Stimulated activated CD4-positive, alpha-beta T cell treated with anti-CD3 and anti-CD28 coated beads, Interleukin-4, amount 100 ng/mL, for 1 hour (primary cell): Measurements from ENCODE around the gene HEPACAM.

ENCODE experiments used
- DNase-seq: peaks from one replicate; pipeline ENCODE4 v3.0.0-alpha.2; 2020

The HEPACAM gene

DNA sequence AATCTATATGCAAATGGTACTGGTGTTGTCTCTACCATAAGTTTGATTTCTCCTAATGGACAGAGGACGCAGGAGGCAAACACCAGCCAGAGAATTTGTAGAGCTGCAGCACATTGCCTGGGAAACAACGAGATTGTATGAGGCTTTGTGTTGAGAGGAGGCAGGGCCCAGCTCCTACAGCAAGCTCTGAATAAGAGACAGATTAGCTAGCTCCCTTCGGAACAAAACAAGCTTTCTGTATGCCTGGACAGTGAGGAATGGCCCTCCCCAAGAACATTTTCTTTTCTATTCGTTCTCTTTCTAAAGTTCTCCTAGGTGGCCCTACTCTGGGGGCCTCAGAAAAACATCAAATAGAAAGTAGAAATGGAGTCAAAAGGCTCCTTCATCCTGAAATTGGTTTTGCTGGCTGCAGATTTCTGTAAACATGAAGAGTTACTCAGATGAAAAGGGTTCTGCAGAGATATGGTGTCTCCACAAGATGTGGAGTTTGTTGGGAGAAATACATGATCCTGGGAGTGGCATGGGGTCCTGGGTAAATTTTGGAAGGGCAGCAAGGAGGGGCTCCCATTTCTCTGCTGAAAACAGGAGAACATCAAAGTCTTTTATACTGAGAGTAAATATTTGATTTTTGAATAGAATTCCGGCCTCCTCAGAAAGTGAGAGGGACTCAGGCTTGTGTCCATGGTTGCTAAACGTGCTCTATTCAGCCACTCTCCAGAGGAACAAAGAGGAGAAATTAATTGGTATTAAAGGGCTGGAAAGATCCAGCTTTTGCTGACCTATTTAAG, 6.8 kb upstream of the HEPACAM start:
- no peak for DNase-seq

DNA sequence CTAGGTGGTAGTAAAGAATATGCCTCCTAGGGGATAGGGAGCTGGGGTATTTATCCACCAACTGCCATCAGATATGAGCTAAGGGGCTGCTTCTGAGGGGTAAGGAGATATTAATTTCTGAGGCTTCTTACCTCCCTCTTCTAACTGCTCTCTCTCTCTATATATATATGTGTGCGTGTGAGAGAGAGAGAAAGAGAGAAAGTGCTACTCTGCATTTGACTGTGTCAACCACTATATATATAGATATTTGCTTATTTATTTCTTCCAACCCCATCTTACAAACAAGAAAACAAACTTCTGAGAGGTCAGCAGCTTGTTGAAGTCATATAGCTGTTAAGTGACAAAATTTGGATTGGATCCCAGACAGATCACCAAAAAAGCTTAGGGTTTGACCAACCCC, 5.9 kb upstream of the HEPACAM start:
- no peak for DNase-seq

DNA sequence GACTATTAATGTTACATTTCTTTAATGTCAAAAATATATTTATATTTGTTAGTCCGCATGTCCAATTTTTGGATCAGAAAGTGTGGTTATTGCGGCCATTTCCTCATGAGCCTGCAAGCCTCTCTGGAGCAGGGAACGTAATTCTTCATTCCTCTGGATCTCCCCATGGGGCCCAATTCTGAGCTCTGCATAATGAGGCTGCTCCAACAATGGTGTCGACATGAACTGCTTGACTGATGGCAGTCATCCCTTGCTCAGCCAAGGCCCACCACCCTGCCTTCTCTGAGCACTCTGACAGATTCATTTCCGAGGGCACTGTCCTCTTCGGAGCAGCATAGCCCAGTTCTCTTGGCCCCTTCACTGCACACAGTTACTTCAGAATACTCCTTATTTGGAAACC, 3.1 kb upstream of the HEPACAM start:
- DNase-seq: no peak

- DNase-seq: no peak
These were observed 2.4 kb upstream of the HEPACAM start for GRCh38 chr11:124938206-124938765.

GRCh38 chr11:124937336-124937935, 1.6 kb upstream of the HEPACAM start:
- DNase-seq: no peak

DNA sequence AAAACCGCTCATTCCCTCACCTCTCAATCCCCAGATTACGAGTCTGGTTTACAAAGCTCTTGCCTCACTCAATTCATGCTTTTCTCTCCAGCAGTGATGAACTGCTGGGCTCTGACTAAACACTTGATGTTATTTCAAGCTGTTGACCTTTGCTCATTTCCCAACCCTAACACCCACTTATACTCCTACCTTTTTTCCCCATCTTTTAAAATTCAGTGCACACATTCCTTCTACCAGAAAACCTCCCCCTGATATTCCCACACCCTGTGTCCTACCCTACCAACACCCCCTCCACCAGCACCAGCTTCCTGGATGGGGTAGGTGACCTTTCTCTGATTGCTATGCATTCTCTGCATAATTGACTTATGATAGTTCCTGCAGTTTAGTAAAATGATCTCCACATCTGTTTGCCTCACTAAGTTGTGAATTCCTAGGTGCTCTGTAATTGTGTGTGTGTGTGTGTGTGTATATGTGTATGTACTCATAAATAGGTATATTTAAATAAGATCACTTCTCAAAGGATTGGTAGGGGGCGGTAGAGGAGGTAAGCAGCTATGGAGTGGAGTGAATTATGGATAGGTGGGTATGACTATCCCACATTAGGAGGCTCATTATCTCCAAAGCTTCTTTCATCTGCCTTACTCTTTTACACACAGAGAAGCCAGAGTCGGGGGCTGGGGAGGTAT, 842 bp downstream of the HEPACAM start:
- no peak for DNase-seq

DNA sequence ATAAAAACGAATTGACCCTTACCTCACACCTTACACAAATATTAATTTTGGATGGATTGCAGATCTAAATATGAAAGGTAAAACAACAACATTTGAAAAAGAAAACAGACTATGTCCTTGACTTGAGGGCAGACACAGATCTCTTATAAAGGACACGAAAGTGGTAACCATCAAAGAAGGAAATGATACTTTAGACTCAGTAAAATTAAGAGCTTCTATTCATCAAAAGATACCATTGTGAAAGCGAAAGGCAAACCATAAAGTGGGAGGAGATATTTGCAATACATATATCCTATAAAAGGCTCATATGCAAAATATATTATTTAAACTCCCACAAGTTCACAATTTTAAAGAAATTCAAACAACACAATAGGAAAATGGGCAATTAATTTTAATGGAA, 5.0 kb downstream of the HEPACAM start:
- no peak for DNase-seq

DNA sequence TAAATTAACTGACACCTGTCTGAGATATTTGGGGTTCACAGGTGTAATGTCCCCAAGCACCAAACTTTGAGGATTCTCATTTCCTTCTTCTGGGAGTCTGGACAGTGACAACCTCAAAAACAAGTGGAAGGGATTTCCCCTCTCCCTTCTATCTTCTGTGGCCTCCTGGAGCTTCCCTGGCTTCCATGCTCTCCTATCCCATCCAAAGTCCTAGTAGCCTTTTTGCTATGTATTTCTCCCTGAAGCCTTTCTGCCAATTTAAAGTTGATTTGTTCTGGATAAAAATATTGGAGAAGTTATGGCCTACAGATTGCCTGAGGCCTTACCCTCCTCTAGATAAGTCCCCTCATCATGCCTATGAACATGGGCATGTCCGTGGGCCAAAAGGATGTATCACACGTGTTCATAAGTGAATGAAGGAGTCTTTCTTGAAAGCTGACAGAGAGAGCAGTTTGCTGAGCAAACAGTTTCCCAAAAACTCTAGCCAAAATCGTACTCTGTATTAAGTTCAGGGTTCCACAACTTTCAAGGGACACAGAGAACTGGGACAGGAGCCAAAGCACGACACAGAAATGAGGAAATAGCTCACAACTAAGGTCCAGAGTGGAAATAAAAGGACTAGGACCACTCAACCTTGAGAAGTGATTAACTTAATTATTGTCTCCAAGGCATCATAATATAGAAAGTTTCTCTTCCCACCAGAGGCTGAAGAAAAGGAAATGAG, 6.7 kb downstream of the HEPACAM start:
- no peak for DNase-seq

DNA sequence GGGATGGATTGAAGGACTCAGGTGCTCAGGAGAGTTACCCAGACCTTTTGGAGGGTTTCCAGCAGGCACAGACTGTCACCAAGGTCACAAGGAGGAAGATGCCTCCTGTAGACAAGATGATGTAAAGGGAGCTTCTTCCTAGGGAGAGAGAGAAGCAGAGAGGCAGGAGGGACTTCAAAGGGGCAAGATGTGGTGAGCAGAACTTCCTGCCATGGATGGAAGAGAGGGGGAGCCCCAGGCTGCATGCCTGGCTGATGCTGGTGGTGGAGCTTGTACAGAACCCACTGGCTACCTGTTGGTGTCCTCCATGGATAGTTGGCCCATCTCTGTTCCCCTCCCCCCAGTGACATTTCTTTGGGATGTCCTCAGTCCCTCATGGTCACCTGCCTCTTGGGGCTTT, 12.6 kb downstream of the HEPACAM start:
- no peak for DNase-seq

DNA sequence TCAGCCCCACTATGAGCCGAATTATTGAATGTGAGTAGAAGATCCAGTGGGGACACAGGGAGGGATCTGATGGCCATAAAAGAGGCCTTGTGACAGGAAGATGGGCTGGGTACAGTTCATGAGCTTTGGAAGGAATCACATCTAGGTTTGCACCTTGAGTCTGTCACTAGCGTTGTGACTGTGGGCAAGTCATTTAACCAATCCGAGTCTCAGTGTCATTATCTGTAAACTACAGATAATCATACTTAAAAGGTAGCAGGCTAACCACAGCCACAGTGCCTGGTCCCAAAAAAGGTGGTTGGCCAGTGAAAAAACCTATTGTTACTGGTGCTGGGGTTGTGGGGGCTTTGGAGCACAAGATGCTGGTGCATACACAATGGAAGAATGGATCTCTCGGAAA, 13.0 kb downstream of the HEPACAM start:
- no peak for DNase-seq

- DNase-seq: peak; percentile 83
These were observed 14.8 kb downstream of the HEPACAM start for GRCh38 chr11:124920870-124921609.

- DNase-seq: no peak
These were observed 15.5 kb downstream of the HEPACAM start for GRCh38 chr11:124920356-124920755.

GRCh38 chr11:124919898-124920297, 15.9 kb downstream of the HEPACAM start:
- DNase-seq: no peak

GRCh38 chr11:124918950-124919349, 16.9 kb downstream of the HEPACAM start, which contains the start of gene HEPN1:
Gene HEPN1 (plus strand): TSS chr11:124919250.
- DNase-seq: no peak

- DNase-seq: no peak
These were observed 18.7 kb downstream of the HEPACAM start for GRCh38 chr11:124917115-124917637.

DNA sequence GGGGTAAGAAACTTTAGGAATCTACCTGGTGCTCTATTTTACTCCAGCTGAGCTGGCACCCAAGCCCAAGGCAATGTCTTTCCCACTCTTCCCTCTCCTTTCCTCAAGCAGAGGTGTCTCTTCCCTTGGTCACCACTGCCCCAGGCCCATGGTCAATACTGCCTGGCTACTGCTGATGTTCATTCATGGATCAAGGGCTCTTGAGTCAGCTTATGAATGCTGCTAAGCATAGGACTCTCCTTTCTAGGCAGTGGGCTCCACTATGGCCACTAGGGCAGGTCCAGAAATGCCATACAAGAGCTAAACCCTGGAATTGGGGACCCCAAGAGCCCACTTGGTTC, 19.5 kb downstream of the HEPACAM start:
- DNase-seq: no peak

DNA sequence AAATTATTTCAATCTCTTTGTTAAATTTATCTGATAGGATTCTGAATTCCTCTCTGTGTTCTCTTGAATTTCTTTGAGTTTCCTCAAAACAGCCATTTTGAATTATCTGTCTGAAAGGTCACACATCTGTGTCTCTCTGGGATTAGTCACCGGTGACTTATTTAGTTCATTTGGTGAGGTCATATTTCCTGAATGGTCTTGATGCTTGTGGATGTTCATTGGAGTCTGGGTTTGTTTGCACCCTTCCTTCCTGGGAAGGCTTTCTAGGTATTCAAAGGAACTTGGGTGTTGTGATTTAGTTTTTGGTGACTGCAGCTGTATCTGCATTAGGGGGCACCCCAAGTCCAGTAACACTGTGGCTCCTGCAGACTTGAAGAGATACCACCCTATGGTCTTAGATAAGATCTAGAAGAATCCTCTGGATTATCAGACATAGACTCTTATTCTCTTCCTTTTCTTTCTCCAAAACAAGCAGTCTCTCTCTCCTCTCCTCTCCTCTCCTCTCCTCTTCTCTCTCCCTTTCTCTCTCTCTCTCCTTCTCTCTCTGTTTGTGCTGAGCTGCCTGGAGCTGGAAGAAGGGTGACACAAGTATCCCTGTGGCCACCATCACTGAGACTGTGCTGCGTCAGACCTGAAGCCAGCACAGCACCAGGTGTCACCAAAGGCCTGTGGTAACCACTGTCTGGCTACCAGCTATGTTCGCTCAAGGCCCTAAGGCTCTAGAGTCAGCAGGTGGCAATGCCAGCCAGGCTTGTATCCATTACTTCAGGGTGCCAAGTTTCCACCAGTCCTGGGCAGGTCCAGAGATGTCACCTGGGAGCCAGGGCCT, 20.1 kb downstream of the HEPACAM start:
- no peak for DNase-seq

DNA sequence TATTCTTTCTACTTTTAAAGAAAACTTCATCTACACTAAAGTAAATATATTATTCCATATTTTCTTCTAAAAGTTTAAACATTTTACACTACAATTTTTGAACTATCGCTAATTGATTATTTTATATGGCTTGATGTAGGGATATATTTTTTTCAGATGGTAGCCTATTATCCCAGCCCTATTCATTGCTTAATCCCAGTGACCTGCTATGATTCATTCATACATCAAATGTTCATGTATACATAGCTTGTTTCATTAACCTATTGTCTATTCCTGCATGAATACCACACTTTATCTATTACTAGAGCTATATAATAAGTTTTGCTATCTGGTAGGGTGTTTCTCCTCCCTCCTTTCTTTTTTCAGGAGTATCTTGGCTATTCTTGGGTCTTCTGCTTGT, 33.2 kb downstream of the HEPACAM start:
- no peak for DNase-seq

DNA sequence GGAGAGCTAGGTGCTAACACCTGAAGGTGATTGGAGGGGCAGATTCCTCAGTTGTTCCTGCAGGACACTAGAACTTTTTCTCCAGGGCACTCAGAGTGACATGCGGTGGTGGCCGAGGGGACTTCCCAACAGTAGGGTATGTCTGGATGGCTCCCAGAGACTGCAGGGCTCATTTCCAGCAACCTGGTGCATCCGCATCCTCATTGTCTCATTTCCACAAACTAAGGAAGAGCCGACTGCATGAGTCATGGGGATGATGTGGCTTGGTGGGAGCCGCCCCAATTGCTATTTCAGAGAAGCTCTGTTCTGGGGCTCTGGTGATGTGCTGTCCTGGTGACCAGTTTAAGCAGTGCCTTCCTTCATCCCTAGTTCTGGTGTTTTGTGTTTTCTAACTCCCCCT, 35.4 kb downstream of the HEPACAM start:
- no peak for DNase-seq

DNA sequence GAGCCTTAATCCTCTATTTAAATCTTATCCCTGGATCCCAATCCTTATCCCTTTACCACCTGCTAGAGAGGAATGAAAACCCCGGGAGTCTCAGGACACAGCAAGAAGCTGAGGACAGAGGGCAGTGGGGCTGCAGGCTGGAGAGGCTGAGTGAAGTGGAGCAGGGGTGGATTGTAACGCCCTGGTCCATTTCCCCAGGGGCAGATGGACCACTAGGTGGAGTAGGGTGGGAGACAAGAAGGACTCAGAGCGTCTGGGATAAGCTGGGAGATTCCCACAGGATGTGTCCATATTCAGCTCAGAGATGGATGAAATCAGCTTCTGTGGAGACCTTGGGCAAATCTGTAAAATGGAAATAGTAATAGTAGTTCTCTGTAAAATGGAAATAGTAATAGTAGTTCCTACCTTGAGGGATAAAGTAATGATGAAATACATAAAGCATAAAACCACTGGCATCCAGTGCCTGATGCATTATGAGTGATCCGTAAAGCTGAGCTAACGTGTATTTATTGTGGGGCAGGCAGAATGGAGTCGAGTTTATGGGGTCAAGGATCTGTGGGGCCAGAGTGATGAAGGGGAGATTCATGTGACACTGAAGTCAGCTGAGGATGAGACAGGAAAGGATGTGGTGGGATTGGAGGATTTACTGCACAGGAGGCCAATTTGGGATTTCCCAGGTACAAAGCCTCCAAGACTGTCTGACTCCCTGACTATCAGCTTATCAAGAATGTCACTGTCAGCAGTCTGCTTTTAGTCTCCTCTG, 36.3 kb downstream of the HEPACAM start:
- DNase-seq: no peak

- DNase-seq: no peak
These were observed 37.1 kb downstream of the HEPACAM start for GRCh38 chr11:124898711-124899110.
